ENCODE data around the gene ARMC10. TPM values are rescaled to one million over a fixed set of nuclear protein-coding genes. Genes with fewer than 3 reads are reported as not detected.

ARMC10 gene
- total RNA-seq, 2 experiments from 2014 or later, result 24.3 to 33.4 TPM

- BruUV-seq (replicated peaks), result no TSS peak
- Histone ChIP-seq H3K4me3 (ENCODE audit: low read depth, low read length, poor library complexity, severe bottlenecking) (no peak overlapping the region), H3K79me2 (ENCODE audit: insufficient read depth, low read depth, low read length) (no peaks in the 10 kb centered on the region), H3K4me1 (ENCODE audit: insufficient read depth, low read length, poor library complexity, severe bottlenecking) (no peaks in the 10 kb centered on the region), H4K20me1 (ENCODE audit: insufficient read depth, low read length) (no peaks in the 10 kb centered on the region), H3K4me2 (ENCODE audit: low read length) (no peak overlapping the region), H3K9me2 (ENCODE audit: insufficient read depth, low read length) (no peaks in the 10 kb centered on the region), H2AFZ (ENCODE audit: low read length) (no peak overlapping the region), H3K27ac (ENCODE audit: low read depth, low read length, poor library complexity, severe bottlenecking) (no peak overlapping the region), H3K36me3 (ENCODE audit: insufficient read depth, low read length) (no peaks in the 10 kb centered on the region), H3K9me3 (ENCODE audit: low read length) (no peaks in the 10 kb centered on the region)
- ChIA-PET CTCF (ENCODE audit: unreplicated experiment) (no interaction called here), POLR2A (interaction anchor here (0.6 to 1.3 kb wide), 2 partner anchors 27 to 311 kb away, joined by 3 read pairs; partner anchors contain the start of gene FAM185A)
- no peak for TF ChIP-seq EZH2phosphoT487 (IDR thresholded peaks at IDR 0.05; ENCODE audit: borderline replicate concordance, low read depth, low read length)
- TF ChIP-seq, protein P1, sequence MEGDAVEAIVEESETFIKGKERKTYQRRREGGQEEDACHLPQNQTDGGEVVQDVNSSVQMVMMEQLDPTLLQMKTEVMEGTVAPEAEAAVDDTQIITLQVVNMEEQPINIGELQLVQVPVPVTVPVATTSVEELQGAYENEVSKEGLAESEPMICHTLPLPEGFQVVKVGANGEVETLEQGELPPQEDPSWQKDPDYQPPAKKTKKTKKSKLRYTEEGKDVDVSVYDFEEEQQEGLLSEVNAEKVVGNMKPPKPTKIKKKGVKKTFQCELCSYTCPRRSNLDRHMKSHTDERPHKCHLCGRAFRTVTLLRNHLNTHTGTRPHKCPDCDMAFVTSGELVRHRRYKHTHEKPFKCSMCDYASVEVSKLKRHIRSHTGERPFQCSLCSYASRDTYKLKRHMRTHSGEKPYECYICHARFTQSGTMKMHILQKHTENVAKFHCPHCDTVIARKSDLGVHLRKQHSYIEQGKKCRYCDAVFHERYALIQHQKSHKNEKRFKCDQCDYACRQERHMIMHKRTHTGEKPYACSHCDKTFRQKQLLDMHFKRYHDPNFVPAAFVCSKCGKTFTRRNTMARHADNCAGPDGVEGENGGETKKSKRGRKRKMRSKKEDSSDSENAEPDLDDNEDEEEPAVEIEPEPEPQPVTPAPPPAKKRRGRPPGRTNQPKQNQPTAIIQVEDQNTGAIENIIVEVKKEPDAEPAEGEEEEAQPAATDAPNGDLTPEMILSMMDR (conservative IDR thresholded peaks at IDR 0.05; ENCODE audit: low read length), result no peak
- no peak for DNase-seq (ENCODE audit: low spot score)
- intact Hi-C loops (cut with micrococcal nuclease; ENCODE audit: unreplicated experiment), result loop anchor here (10.0 kb wide), 1 partner anchor 115 kb away; no protein-coding TSS in a partner anchor
Observed at GRCh38 chr7:103059471-103059870, 15.5 kb upstream of the ARMC10 start.

GRCh38 chr7:103063895-103064294, 11.0 kb upstream of the ARMC10 start:
- CTCF ChIA-PET (ENCODE audit: unreplicated experiment), result no interaction called here
- BruUV-seq (replicated peaks), result no TSS peak

DNA sequence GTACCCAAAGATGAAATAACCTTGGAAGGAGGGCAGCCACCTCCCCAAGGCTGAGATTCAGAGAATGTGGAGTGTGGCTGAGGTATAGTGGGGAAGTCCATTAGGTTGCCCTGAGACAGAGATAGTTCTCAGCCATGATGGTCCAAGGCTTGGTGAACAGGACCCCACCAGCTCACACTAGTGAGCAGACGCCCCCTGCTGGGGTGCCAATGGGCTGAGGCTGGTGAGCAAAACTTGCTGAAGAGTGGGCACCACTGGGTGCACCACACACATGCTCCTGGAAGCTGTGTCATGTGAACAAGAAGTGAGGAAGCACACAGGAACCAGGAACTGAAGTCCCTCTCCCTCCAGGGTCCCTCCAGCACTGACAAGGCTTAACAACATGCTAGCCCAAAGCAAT, 9.3 kb upstream of the ARMC10 start:
- TF ChIP-seq EZH2phosphoT487 (IDR thresholded peaks at IDR 0.05; ENCODE audit: borderline replicate concordance, low read depth, low read length), result no peak
- TF ChIP-seq, protein P1 (conservative IDR thresholded peaks at IDR 0.05; ENCODE audit: low read length), result peak; percentile 79
- peak; percentile 69 for DNase-seq (ENCODE audit: low spot score)
- no peak overlapping the region for H3K27ac ChIP-seq (ENCODE audit: low read depth, low read length, poor library complexity, severe bottlenecking)
- POLR2A ChIA-PET, result interaction anchor here (1.0 kb wide), 1 partner anchor 10 kb away, joined by 3 read pairs; the partner anchor contains the start of gene ARMC10
- H3K36me3 ChIP-seq (ENCODE audit: insufficient read depth, low read length), result no peaks in the 10 kb centered on the region
- H3K9me2 ChIP-seq (ENCODE audit: insufficient read depth, low read length), result no peaks in the 10 kb centered on the region
- no TSS peak for BruUV-seq (replicated peaks)
- no peak overlapping the region for H2AFZ ChIP-seq (ENCODE audit: low read length)
- H3K4me3 ChIP-seq (ENCODE audit: low read depth, low read length, poor library complexity, severe bottlenecking), result no peak overlapping the region
- no peaks in the 10 kb centered on the region for H3K79me2 ChIP-seq (ENCODE audit: insufficient read depth, low read depth, low read length)
- no peak overlapping the region for H3K4me2 ChIP-seq (ENCODE audit: low read length)
- intact Hi-C loops (cut with micrococcal nuclease; ENCODE audit: unreplicated experiment), result no loop called here
- H3K9me3 ChIP-seq (ENCODE audit: low read length), result no peaks in the 10 kb centered on the region
- CTCF ChIA-PET (ENCODE audit: unreplicated experiment), result no interaction called here
- no peaks in the 10 kb centered on the region for H4K20me1 ChIP-seq (ENCODE audit: insufficient read depth, low read length)
- H3K4me1 ChIP-seq (ENCODE audit: insufficient read depth, low read length, poor library complexity, severe bottlenecking), result no peaks in the 10 kb centered on the region

More at GRCh38 chr7:103063895-103064294, 11.0 kb upstream of the ARMC10 start:
- intact Hi-C loops (cut with micrococcal nuclease; ENCODE audit: unreplicated experiment), result loop anchor here (5.0 kb wide), 1 partner anchor 302 kb away; no protein-coding TSS in a partner anchor
- H3K4me2 ChIP-seq (ENCODE audit: low read length), result no peak overlapping the region
- no peak overlapping the region for H3K27ac ChIP-seq (ENCODE audit: low read depth, low read length, poor library complexity, severe bottlenecking)
- no peaks in the 10 kb centered on the region for H3K36me3 ChIP-seq (ENCODE audit: insufficient read depth, low read length)
- no peaks in the 10 kb centered on the region for H3K79me2 ChIP-seq (ENCODE audit: insufficient read depth, low read depth, low read length)
- TF ChIP-seq, protein P1 (conservative IDR thresholded peaks at IDR 0.05; ENCODE audit: low read length), result no peak
- TF ChIP-seq EZH2phosphoT487 (IDR thresholded peaks at IDR 0.05; ENCODE audit: borderline replicate concordance, low read depth, low read length), result no peak
- DNase-seq (ENCODE audit: low spot score), result no peak
- H4K20me1 ChIP-seq (ENCODE audit: insufficient read depth, low read length), result no peaks in the 10 kb centered on the region
- no peaks in the 10 kb centered on the region for H3K4me1 ChIP-seq (ENCODE audit: insufficient read depth, low read length, poor library complexity, severe bottlenecking)
- POLR2A ChIA-PET, result interaction anchor here (1.0 kb wide), 1 partner anchor 11 kb away, joined by 3 read pairs; the partner anchor contains the start of genes ARMC10 and FBXL13
- no peak overlapping the region for H2AFZ ChIP-seq (ENCODE audit: low read length)
- no peaks in the 10 kb centered on the region for H3K9me3 ChIP-seq (ENCODE audit: low read length)
- no peak overlapping the region for H3K4me3 ChIP-seq (ENCODE audit: low read depth, low read length, poor library complexity, severe bottlenecking)
- no peaks in the 10 kb centered on the region for H3K9me2 ChIP-seq (ENCODE audit: insufficient read depth, low read length)
